HG02588 (cell line): ENCODE results near the gene GRIK1.

Source experiments
- ATAC-seq: cut with Tn5 transposase; IDR thresholded peaks from one replicate; pipeline ENCODE4 v1.9.1; 2021; ENCODE audit warnings: mild to moderate bottlenecking, moderate library complexity; ENCODE audit not compliant: unreplicated experiment

GRIK1 gene

DNA sequence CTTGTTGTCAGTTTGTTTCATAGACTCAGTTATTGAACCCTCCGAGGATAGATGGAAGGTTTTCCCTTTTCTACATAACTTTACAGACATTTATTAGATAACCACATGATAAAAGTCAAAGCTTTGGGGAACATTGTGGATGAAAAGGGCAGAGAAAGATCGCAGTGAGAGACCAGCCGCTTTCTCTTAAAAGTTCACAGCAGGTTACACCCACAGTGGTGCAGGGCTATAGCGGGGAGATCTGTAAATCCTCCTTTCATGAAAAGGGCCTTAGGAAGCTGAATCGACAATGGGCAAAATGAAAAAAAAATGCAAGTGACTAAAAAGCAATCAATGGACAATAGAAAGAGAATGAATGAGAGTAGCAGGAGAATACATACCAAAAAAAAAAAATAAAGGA, 218.6 kb downstream of the GRIK1 start:
- ATAC-seq, result no peak

GRCh38 chr21:29719521-29719920, 220.3 kb downstream of the GRIK1 start:
- no peak for ATAC-seq

GRCh38 chr21:29718081-29718815, 221.5 kb downstream of the GRIK1 start:
- no peak for ATAC-seq

DNA sequence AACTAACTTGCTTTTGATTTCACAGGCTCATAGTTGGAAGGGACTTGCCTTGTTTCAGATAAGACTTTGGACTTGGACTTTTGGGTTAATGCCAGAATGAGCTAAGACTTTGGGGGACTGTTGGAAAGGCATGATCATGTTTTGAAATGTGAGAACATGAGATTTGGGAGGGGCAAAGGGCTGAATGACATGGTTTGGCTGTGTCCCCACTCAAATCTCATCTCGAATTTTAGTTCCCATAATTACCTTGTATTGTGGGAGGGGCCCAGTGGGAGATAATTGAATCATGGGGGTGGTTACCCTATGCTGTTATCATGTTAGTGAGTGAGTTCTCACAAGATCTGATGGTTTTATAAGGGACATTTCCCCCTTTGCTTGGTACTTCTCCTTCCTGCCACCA, 222.1 kb downstream of the GRIK1 start:
- no peak for ATAC-seq

DNA sequence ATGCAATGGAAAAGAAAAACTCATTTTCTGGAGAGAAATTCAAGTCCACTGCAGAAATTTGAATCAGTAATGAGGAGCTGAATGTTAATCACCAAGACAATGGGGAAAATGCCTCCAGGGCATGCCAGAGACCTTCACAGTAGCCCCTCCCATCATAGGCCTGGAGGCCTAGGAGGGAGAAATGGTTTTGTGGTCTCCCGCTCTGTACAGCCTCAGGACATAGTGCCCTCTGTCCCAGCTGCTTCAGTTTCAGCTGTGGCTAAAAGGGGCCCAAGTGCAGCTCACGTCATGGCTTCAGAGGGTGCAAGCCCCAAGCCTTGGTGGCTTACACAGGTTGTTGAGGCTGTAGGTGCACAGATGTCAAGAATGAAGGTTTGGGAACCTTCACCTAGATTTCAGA, 223.0 kb downstream of the GRIK1 start:
- no peak for ATAC-seq

DNA sequence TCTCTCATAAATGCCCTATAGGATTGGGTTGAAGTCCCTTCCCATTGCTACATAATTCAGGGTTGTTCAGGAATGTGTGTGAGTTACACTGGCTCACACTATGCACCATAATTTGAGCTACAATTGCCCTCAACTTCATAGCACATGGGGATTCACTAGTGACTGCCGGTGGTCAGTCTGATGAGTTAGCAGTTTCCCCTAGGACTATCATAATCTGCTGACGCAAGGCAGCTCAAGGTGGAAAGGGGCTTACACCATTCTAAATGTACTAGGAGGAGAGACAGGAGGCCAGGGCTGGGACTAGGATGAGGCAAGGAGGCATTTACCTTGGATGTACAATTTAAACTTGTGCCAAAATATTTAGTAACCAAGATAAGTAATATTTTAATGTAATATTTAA, 224.7 kb downstream of the GRIK1 start:
- ATAC-seq, result no peak

GRCh38 chr21:29712818-29713217, 227.0 kb downstream of the GRIK1 start:
- ATAC-seq, result no peak

- no peak for ATAC-seq
Measured at GRCh38 chr21:29711236-29711635, 228.6 kb downstream of the GRIK1 start.

DNA sequence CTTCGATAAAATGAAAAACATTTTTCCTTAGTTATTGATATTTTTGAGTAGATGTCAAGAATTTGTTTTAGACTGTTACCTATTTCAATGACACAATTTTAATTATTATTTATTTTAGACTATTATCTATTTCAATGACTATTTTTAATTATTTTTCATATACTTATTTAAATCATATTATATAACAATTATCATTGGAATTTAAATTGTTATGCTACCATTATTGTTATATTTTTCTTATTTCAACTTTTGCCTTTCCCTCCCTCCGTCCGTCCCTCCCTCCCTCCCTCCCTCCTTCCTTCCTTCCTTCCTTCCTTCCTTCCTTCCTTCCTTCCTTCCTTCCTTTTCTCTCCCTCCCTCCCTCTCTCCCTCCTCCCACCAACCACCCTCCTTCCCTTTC, 229.3 kb downstream of the GRIK1 start:
- ATAC-seq, result no peak

DNA sequence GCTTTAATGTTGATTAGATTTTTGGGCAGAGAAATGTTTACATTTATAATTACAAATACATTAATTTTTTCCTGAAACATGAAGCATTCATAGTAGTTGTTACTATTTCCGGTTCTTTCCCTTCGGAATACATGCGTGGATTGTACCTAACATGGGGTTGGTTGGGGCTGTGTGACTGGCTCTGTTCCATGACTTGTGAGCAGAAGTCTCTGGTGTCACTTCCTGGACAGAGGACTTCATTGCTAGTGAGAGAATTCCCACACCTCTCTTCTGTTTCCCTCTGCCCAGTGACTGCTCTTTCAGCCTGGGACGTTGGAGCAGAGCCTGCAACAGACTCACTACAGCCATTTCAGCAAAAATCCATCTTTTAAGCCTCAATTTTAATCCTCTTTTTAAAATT, 231.4 kb downstream of the GRIK1 start:
- ATAC-seq, result no peak

GRCh38 chr21:29704719-29705118, 235.1 kb downstream of the GRIK1 start:
- no peak for ATAC-seq

DNA sequence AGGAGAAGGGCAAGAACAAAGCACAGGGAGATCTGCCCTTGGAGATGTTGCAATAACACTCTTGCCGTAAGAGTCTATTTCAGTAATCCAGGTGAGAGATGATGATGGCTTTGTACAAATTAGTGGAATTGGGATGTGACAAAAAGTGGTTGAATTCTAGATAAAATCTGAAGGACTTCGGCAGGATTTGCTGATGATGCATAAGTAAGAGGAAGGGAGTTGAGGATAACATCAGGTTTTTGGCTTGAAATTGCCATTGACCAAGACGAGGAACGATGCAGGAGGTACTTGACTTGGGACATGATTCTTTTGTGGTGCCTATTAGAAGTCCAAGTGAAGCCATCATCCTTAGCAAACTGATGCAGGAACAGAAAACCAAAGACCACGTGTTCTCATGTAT, 238.1 kb downstream of the GRIK1 start:
- no peak for ATAC-seq

- ATAC-seq, result no peak
Measured at GRCh38 chr21:29697555-29698193, 242.1 kb downstream of the GRIK1 start.

- ATAC-seq, result no peak
Measured at GRCh38 chr21:29696937-29697336, 242.9 kb downstream of the GRIK1 start.

DNA sequence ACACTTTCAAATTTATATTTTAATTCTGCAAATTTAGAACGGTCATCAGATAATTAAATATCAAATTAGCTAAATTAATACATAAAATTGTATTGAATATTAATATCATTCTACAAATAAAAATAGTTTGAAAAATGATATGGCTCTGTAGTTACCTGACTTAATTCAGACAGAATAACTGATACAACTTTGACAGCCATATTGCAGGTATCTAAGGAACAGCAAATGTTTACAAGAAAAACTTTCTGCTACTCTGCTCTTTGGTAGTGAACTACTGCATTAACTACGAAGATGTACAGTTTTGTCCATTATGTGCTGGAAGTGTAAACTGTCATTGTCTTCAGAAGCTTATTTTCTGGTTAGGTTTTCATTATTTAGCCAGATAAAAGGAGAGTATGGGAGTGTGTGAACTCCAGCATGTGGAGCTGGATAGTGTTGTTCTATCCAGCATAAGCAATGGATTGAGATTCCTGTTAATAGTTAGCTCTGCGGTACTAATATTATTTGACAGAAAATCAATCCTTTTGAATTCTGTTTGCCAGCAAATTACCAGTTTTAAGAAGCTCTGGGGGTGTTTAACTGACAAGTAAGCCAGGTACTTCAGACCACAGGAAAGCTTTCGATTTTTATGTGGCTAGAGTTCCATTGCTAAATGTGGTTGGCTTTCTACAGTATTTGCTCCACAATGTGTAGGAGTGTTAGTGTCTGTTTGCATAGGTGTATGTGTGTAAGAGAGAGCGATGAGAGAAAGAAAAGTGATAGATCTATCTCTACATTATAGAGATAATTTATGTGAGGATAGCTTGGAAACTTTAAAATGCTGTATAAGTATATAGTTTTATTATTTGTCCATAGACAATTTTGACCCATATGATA, 247.9 kb downstream of the GRIK1 start:
- ATAC-seq, result no peak

DNA sequence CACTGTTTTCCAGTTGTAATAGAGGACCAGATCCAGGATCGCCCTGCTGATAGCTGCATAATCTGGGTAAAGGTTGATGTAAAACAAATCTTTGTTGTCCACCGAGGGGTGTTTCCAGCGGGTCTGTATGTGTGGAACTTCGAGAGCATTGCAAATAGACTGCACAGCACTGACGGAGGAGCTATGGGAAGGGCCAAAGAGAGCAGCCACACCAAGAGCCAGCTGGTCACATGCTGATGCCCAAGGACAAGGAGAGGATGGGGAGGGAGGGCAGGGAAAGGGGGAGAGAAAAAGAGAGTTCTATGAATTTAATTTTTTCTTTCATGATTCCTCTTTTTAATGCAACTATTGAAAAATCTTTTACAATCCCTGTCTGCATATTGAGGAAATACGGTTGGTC, 250.0 kb downstream of the GRIK1 start:
- no peak for ATAC-seq

DNA sequence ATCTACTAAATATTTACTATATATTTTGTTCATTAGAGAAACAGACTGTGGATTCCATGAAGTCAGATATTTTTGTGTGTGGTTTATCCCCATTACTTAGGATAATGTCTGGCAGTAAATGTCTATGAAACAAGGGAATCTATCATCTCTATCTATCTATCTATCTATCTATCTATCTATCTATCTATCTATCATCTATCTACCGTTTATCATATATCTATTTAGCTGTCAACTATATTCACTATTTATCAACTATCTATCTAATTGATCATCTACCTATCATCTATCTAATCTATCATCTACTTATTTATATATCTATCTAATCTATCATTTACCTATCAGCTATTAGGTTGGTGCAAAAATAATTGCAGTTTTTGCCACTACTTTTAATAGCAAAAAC, 255.7 kb downstream of the GRIK1 start:
- no peak for ATAC-seq

- no peak for ATAC-seq
Measured at GRCh38 chr21:29682800-29683199, 257.0 kb downstream of the GRIK1 start.

- no peak for ATAC-seq
Measured at GRCh38 chr21:29680273-29680672, 259.5 kb downstream of the GRIK1 start.

DNA sequence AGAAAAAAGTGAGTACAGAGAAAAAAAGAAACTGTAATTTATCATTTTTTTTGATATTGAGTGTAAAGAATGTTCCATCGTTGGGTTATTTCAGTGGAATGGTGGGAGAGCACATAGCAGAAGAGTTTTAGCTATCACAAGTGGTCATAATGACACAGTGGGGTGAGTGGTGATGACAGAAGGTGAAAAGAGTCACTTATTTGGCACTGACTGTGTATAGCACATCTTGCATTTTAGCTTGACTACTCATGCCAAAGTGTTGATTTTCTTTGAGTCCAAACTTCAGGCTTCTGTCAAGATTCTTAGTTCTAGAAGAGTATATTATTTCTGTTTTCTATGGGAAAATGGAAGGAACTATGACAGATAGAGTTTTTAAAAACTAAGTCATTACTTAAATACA, 261.2 kb downstream of the GRIK1 start:
- no peak for ATAC-seq

DNA sequence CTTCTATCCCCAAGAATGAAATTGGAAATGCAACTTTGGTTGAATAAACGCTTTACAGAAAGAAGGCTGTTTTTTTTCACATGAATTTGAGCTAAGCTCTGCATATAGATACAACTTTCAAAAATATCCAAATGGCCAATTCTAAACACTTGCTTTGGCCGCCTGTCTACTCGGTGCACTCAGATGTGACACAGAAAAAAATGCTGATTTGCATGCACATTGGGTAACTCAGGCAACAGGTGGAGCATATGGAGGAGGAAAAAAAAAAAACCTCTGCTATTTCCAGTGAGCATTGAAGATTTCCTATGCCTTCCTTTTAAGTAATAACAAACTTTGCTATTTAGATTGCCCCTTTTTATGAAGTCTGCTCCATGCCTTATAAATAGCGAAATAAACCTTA, 262.5 kb downstream of the GRIK1 start:
- no peak for ATAC-seq

GRCh38 chr21:29676395-29676794, 263.4 kb downstream of the GRIK1 start:
- ATAC-seq, result no peak
